Fibroblast of villous mesenchyme (primary cell): ENCODE measurements around the gene BICDL1. TPM values are rescaled to one million over a fixed set of nuclear protein-coding genes. Genes with fewer than 3 reads are reported as not detected.
A peak's percentile ranks its signal among the peaks of the same experiment; 100 is the strongest.

Experiments
- DNase-seq: peaks from one replicate; pipeline ENCODE4 v3.0.0-alpha.2; 2010; ENCODE audit warnings: low read depth
- H3K4me3 ChIP-seq: 2 replicates; pipeline ENCODE4 v1.5.1; 2011; ENCODE audit warnings: low read depth, mild to moderate bottlenecking, low read length
- total RNA-seq: library from RNA; depleted of rRNA; stranded (reverse); fragments of >200 nt; gene quantifications from 2 replicates; pipeline ENCODE4 v1.2.3, GENCODE V29; 2012
- TF ChIP-seq, protein P1 (sequence below): IDR thresholded peaks from 2 replicates; pipeline ENCODE4 v1.5.1; 2012; ENCODE audit warnings: low read depth, mild to moderate bottlenecking, low read length; ENCODE audit not compliant: insufficient read depth

The BICDL1 gene
- total RNA-seq, 1 donor = 1.7 TPM

DNA sequence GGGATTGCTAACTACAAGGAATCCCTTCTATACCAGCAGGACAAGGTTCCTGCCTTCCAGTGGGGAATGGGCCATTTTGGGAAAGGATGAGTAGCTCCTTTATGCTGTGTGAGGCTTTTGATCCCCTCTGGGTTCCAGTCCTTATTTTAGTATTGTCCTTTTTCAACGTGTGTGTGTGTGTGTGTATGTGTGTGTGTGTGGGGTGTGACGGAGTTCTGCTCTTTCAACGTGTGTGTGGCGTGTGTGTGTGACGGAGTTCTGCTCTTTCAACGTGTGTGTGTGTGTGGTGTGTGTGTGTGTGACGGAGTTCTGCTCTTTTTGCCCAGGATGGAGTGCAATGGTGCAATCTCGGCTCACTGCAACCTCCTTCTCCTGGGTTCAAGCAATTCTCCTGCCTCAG lies 100.1 kb downstream of the BICDL1 start:
- DNase-seq = no peak
- no peak overlapping the region for H3K4me3 ChIP-seq
- TF ChIP-seq, protein P1, sequence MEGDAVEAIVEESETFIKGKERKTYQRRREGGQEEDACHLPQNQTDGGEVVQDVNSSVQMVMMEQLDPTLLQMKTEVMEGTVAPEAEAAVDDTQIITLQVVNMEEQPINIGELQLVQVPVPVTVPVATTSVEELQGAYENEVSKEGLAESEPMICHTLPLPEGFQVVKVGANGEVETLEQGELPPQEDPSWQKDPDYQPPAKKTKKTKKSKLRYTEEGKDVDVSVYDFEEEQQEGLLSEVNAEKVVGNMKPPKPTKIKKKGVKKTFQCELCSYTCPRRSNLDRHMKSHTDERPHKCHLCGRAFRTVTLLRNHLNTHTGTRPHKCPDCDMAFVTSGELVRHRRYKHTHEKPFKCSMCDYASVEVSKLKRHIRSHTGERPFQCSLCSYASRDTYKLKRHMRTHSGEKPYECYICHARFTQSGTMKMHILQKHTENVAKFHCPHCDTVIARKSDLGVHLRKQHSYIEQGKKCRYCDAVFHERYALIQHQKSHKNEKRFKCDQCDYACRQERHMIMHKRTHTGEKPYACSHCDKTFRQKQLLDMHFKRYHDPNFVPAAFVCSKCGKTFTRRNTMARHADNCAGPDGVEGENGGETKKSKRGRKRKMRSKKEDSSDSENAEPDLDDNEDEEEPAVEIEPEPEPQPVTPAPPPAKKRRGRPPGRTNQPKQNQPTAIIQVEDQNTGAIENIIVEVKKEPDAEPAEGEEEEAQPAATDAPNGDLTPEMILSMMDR = no peak

DNA sequence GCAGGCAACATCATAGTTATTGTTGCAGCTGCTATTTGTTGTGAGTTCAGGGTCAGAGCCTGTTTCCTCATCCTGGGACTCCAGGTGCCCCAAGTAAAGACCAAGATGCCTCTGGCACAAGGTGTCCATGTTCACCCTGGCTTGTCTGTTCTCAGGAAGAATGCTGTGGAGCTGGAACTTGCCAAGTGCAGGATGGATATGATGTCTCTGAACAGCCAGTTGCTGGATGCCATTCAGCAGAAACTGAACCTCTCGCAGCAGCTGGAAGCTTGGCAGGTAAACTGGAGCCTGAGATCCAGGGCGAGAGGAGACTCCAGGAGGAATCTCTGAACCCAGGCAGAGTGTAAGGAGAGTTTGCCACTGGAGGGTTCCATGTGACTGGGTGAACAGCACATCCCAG lies 100.8 kb downstream of the BICDL1 start:
- no peak overlapping the region for H3K4me3 ChIP-seq
- DNase-seq = no peak
- TF ChIP-seq, protein P1 = no peak

DNA sequence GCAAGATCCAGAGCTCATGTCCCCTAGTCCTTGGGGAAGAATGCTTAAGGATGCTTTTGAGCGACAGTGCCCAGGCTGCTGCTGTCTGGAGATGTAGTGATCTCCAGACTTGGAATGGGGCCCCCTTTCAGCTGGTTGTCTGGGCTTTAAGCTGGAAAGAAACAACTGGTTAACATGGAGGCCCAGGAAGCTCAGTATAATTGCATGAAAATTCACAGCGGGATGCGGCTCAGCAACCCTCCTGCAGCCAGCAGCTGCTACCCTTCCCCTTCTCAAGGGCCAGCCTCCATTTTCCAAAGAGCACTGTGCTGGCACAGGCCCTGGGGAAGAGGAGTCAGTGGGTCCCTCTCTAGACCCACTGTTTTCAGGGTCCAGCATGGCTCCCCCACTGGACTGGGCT lies 101.2 kb downstream of the BICDL1 start:
- DNase-seq = no peak
- TF ChIP-seq, protein P1 = no peak
- H3K4me3 ChIP-seq = no peak overlapping the region

DNA sequence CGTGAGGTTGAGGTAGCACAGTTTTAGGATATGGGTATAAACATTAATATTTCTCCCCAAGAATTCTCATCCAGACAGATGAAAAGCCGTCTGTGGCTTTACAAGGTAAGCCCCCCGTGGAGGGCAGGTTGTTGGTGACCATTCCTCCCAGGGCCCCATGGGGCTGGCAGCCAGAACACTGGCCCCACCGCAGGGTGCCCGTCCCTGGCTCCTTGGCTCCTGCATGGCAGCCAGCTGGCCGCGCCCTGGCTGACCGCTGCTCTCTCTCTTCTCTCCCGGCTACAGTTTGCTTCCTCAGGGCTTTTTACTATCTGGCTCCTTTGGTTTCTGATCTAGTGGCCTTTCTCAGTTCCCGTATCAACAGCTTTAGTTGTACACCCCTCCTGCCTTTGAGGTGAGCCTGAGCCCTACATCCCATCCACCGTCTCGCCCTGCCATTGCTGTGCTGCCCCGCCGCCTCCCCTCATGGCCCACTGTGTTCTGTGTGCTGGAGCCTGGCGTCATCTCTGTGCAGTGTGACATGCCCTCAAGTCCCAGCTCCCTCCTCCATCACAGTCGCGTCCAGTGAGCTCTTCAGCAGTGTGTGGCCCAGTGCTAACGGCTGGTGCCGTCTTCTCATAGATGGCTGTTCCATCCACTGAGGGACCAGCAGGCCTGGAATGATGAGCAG lies 101.7 kb downstream of the BICDL1 start:
- H3K4me3 ChIP-seq = no peak overlapping the region
- no peak for DNase-seq
- TF ChIP-seq, protein P1 = no peak

DNA sequence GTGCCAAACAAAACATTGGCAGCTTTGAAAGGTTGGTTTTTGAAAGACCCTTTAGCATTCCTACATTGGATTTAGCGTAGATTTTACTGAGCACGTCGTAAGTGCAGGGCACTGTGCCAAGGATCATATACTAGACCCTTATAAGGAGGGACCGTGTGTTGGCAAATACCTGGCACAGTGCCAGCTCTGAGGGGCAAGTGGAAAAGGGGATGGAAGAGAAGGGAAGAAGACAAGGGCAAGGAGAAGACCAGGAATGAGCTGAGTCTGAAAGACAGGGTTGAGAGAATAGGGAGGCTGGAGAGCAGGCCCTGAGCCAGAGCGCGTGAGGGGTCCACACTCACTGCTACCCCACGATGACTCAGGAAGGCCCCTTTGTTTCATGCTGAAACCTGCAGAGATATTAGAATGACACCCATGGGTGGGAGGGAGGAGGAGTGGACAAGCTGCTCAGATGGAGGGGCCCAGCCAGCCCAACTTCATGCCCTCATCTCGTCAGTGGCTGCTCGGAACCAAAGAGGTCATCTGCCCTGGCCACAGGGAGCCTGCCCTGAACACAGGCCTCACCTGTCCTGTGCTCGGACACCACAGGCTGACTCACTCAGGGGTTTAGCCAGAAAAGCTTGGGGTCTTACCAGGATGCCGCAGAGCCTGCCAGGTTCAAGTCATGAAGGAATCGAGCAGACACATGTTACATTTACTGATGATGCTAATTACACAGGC lies 102.5 kb downstream of the BICDL1 start:
- no peak overlapping the region for H3K4me3 ChIP-seq
- TF ChIP-seq, protein P1 = no peak
- DNase-seq = peak; percentile 11

DNA sequence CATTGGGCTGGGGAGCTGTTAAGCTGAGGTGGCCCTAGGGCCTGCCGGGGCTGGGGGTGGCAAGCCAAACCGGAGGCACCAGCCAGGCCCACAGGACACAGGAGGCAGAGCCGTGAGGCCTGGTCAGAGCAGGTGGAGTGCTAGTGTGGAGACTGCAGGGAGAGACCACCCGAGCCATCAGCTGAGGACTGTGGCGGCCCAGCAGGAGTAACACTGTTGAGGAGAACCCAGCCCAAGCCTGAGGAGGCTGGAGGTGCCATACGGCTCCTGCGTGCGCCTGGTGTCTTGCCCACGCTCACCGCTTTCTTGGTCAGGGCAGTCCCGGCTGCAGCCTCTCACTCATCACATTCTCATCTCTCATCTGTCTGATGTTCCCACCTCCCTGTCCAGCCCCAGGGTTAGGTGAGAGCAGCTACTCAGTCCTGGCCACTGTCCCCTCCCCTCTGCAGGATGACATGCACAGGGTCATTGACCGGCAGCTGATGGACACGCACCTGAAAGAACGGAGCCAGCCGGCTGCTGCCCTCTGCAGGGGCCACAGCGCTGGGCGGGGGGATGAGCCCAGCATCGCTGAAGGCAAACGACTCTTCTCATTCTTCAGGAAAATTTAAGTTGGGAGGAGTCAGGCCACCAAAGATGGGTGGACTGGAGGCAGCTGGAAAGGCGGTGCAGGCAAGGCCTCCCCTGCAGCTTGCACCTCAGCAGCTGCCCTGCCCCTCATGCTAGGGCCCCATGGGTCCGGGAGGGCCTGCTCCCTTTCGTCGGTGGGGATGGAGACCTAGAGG lies 103.7 kb downstream of the BICDL1 start:
- TF ChIP-seq, protein P1 = no peak
- no peak for DNase-seq
- H3K4me3 ChIP-seq = no peak overlapping the region
